Posterior cingulate gyrus (tissue), 11 donors: ENCODE results near the gene PKP4.
"Not testable (repeated sequence)": the region's sequence is repeated elsewhere in the genome, so short reads cannot be mapped to it uniquely, and the experiment has no call there.

Experiments
- DNase-seq, 10 donors: peaks; one replicate each; pipeline versions ENCODE4 v3.0.0 to v3.0.0-alpha.2; 2020 to 2021; ENCODE audit warnings: mixed read lengths in 3 of 10
- intact Hi-C: fragments of 100-400 bp; cut with DNase I; formaldehyde crosslinking; loops from one replicate; pipeline ENCODE4 v1.15.1; 2023

PKP4 gene

GRCh38 chr2:158704724-158705465 lies 248.1 kb downstream of the PKP4 start:
- not testable (repeated sequence) for DNase-seq

DNA sequence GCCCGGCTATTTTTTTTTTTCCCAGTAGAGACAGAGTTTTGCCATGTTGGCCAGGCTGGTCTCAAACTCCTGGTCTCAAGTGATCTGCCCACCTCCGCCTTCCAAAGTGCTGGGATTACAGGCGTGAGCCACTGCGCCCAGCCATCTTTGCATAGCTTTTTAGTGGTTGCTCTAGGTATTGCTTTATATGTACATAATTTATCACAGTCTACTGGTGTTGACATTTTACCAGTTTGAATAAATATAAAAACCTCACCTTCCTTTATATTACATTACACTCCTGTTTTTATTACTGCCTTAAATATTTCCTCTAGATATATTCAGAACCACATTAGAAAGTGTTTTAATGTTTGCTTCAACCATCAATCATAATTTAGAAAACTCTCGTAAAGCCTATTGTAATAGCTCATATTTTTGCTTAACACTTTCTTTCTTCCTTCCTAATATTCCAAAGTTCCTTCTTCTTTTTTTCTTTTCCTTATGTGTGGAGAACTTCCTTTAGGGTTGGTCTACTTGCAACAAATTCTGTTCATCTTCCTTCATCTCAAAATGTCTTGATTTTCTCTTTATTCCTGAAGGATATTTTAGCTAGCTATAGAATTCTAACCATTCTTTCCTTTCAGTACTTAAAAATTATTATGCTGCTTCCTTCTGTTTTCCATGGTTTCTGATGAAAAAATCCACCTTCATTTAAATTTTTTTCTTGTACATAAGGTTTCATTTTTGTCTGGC lies 256.2 kb downstream of the PKP4 start:
- intact Hi-C loops, result no loop called here
- DNase-seq, result no peak

More at GRCh38 chr2:158704724-158705465, 248.1 kb downstream of the PKP4 start:
- intact Hi-C loops, result not testable (repeated sequence)

- DNase-seq, result no peak
- intact Hi-C loops, result no loop called here
Observed at GRCh38 chr2:158713523-158714138, 256.9 kb downstream of the PKP4 start.

DNA sequence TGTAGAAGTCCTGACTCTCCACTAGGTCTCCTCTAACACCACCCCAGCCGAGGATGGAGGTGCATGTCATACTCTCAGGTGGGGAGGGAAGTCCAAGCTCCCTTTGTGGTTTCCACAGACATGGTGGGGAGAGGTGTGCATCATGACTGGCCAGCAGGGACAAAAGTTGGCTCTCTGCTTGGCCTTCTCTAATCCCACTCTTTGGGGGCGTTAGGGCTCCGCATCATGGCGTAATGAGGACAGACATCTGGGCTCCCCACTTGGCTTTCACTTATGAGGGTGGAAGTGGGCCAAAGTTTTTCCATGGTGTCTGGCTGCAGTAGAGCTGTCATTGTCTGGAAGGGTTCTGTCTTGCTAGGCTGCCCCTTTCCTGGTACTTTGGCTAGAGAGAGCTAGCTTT lies 257.7 kb downstream of the PKP4 start:
- no peak for DNase-seq
- intact Hi-C loops, result no loop called here

DNA sequence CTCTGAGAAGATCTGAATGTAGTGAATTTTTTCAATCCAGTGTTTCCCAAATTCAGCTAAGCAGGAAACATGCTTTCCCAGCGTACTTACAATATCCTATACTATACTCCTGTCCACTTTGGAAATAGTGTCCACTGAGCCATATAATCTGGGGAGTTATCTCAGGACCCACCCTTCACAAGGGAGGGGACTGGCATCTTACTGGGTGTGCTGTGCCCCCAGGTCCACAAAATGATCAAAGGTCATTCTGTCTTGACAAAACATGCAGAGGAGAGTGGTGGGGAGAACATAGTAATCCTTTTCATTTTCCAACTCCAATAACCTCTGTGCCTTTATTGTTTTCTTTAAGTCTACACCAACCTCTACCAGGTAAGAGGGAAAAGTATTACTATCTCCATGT lies 258.6 kb downstream of the PKP4 start:
- intact Hi-C loops, result no loop called here
- no peak for DNase-seq

GRCh38 chr2:158716121-158716791 lies 259.5 kb downstream of the PKP4 start:
- no peak for DNase-seq
- intact Hi-C loops, result no loop called here

DNA sequence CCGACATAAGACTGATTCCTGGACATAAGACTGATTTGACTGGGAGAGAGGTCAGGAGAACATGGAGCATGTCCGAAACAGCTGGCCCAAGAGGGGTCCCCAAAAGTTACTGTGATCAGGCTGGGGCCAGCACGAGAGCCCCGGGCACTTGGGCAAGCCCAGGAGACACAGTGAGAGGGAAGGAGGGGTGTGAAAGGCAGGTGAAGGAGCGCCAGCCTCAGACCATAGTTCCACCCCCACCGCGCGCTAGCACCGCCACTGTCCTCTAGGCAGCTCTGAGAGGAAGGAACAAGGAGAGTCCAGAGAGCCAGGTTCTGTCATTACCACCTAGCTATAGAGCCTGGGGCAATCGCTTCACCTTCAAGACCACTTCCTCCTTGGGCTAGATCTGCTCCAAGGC lies 260.2 kb downstream of the PKP4 start:
- intact Hi-C loops, result no loop called here
- no peak for DNase-seq

GRCh38 chr2:158717366-158718195 lies 260.8 kb downstream of the PKP4 start:
- intact Hi-C loops, result no loop called here
- no peak for DNase-seq

GRCh38 chr2:158718196-158718585 lies 261.4 kb downstream of the PKP4 start:
- intact Hi-C loops, result no loop called here
- no peak for DNase-seq

- intact Hi-C loops, result no loop called here
- DNase-seq, result no peak
Observed at GRCh38 chr2:158718851-158719250, 262.1 kb downstream of the PKP4 start.

GRCh38 chr2:158719403-158719802 lies 262.7 kb downstream of the PKP4 start:
- DNase-seq, result no peak
- intact Hi-C loops, result no loop called here

- DNase-seq, result no peak
- intact Hi-C loops, result loop anchor here (2.0 to 5.0 kb wide), 2 partner anchors 35 to 50 kb away; no protein-coding TSS in a partner anchor
Observed at GRCh38 chr2:158722266-158723105, 265.7 kb downstream of the PKP4 start.

DNA sequence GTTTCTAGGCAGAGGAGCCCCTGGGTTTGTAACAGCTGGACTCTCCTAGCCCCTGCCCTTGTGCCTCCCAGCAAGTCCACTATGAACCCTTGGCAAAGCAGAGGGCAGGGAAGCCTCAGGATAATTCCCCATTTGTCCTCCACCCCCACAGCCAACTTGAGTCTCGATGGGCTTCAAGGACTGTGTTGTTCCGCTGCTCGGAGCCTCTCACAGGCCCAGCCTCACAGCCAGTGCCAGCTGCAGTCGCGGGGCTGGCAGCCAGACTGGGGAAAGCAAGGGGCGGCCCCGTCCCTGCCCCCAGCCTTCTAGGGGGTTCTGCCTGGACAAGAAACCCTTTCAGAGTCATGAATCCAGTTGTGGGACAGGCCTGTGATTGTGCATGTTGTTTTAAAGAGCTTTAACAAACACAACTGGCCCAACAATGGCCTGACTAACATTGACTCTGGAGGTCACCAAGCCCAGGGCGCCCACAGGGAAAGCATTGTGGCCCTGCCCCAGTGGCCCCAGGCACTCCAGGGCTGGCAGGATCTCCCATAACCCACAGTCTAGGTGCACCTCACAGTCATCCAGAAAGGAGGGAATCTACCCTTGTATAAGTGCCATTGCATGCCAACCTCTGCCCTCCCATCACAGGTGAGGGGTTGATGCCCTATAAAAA lies 266.6 kb downstream of the PKP4 start:
- peak; percentile 79 to 99 (median 92) for DNase-seq
- intact Hi-C loops, result loop anchor here (2.0 to 5.0 kb wide), 2 partner anchors 36 to 49 kb away; no protein-coding TSS in a partner anchor

- intact Hi-C loops, result loop anchor here (2.0 to 5.0 kb wide), 2 partner anchors 37 to 49 kb away; no protein-coding TSS in a partner anchor
- peak in 6 of 10 donors; percentile 23 to 92 (median 70) for DNase-seq
Observed at GRCh38 chr2:158723921-158724802, 267.4 kb downstream of the PKP4 start.

GRCh38 chr2:158724803-158725381 lies 268.1 kb downstream of the PKP4 start:
- no peak for DNase-seq
- intact Hi-C loops, result loop anchor here (5.0 kb wide), 1 partner anchor 38 kb away; no protein-coding TSS in a partner anchor

- intact Hi-C loops, result no loop called here
- DNase-seq, result peak in 1 of 10 donors; percentile 30
Observed at GRCh38 chr2:158725441-158725891, 268.7 kb downstream of the PKP4 start.
